HEK293 (cell line): ENCODE measurements around the gene LAMTOR4.

ENCODE experiments used
- INSM2 ChIP-seq: fragments of 450-650 bp; formaldehyde crosslinking; IDR thresholded peaks from 2 replicates; pipeline ENCODE4 v1.5.1; 2016; ENCODE audit warnings: missing biosample characterization, missing genetic modification characterization
- PATZ1 ChIP-seq: fragments of 450-650 bp; formaldehyde crosslinking; IDR thresholded peaks from 2 replicates; pipeline ENCODE4 v1.5.1; 2016; ENCODE audit warnings: missing biosample characterization, missing genetic modification characterization
- PRDM10 ChIP-seq: fragments of 450-650 bp; formaldehyde crosslinking; IDR thresholded peaks from 2 replicates; pipeline ENCODE4 v1.5.1; 2016; ENCODE audit warnings: missing biosample characterization, missing genetic modification characterization
- PRDM2 ChIP-seq: fragments of 450-650 bp; formaldehyde crosslinking; IDR thresholded peaks from 2 replicates; pipeline ENCODE4 v1.5.1; 2016; ENCODE audit warnings: missing biosample characterization, missing genetic modification characterization, borderline replicate concordance
- PRDM4 ChIP-seq: fragments of 450-650 bp; formaldehyde crosslinking; IDR thresholded peaks from 2 replicates; pipeline ENCODE4 v1.5.1; 2017; ENCODE audit warnings: missing biosample characterization, missing genetic modification characterization
- ZBTB11 ChIP-seq: fragments of 450-650 bp; formaldehyde crosslinking; conservative IDR thresholded peaks from 2 replicates; pipeline ENCODE4 v1.5.1; 2016; ENCODE audit warnings: low read depth, missing biosample characterization, missing genetic modification characterization
- ZBTB26 ChIP-seq: fragments of 450-650 bp; formaldehyde crosslinking; optimal IDR thresholded peaks from 2 replicates; pipeline ENCODE3; 2016; ENCODE audit warnings: missing biosample characterization, mild to moderate bottlenecking, missing genetic modification characterization
- ZNF16 ChIP-seq: fragments of 450-650 bp; formaldehyde crosslinking; IDR thresholded peaks from 2 replicates; pipeline ENCODE4 v1.5.1; 2016; ENCODE audit warnings: low read depth, missing biosample characterization, missing genetic modification characterization
- ZNF2 ChIP-seq: fragments of 450-650 bp; formaldehyde crosslinking; IDR thresholded peaks from 2 replicates; pipeline ENCODE4 v1.5.1; 2016; ENCODE audit warnings: missing biosample characterization, missing genetic modification characterization
- ZNF311 ChIP-seq: fragments of 450-650 bp; formaldehyde crosslinking; IDR thresholded peaks from 2 replicates; pipeline ENCODE4 v1.5.1; 2017; ENCODE audit warnings: missing biosample characterization, missing genetic modification characterization, borderline replicate concordance
- ZNF621 ChIP-seq: fragments of 450-650 bp; formaldehyde crosslinking; IDR thresholded peaks from 2 replicates; pipeline ENCODE4 v1.5.1; 2017; ENCODE audit warnings: missing biosample characterization, missing genetic modification characterization
- ZNF629 ChIP-seq: fragments of 450-650 bp; formaldehyde crosslinking; IDR thresholded peaks from 2 replicates; pipeline ENCODE4 v1.5.1; 2017; ENCODE audit warnings: missing biosample characterization, missing genetic modification characterization
- ZNF660 ChIP-seq: fragments of 450-650 bp; IDR thresholded peaks from 2 replicates; pipeline ENCODE4 v1.5.1; 2018; ENCODE audit warnings: missing biosample characterization, mild to moderate bottlenecking, missing genetic modification characterization
- ZNF792 ChIP-seq: fragments of 450-650 bp; formaldehyde crosslinking; IDR thresholded peaks from 2 replicates; pipeline ENCODE4 v1.5.1; 2016; ENCODE audit warnings: missing biosample characterization, missing genetic modification characterization

LAMTOR4 gene

GRCh38 chr7:100158229-100159098 is 9.7 kb downstream of the LAMTOR4 start, which contains the start of gene TRAPPC14 (continued):
- TF ChIP-seq PRDM2 (tag by site-specific recombination) = no peak
- no peak for TF ChIP-seq ZNF792 (tag by site-specific recombination)
- TF ChIP-seq ZNF660 (tag by site-specific recombination) = no peak; the same call in 1 of the 2 replicates
- TF ChIP-seq ZNF311 (tag by site-specific recombination) = no peak
- no peak for TF ChIP-seq PRDM4 (tag by site-specific recombination)
- TF ChIP-seq ZNF629 (tag by site-specific recombination) = peak; percentile 19; the same call in 1 of the 2 replicates
- no peak for TF ChIP-seq ZNF2 (tag by site-specific recombination)
- peak; percentile 95 for TF ChIP-seq PATZ1 (tag by site-specific recombination)
- peak; percentile 93 for TF ChIP-seq ZBTB11 (tag by site-specific recombination)
- TF ChIP-seq ZBTB26 (tag by site-specific recombination) = peak; percentile 76
- TF ChIP-seq ZNF16 = no peak
- TF ChIP-seq PRDM10 (tag by site-specific recombination) = peak; percentile 32; the same call in 1 of the 2 replicates
- no peak for TF ChIP-seq ZNF621 (tag by site-specific recombination)
- TF ChIP-seq INSM2 (tag by site-specific recombination) = no peak
